Mononuclear cell (primary cell): ENCODE results near the gene PKNOX1. TPM values are rescaled to one million over a fixed set of nuclear protein-coding genes. Genes with fewer than 3 reads are reported as not detected.
"Not testable (repeated sequence)": the region's sequence is repeated elsewhere in the genome, so short reads cannot be mapped to it uniquely, and the experiment has no call there.

Experiments
- H3K27me3 ChIP-seq: 2 replicates; pipeline ENCODE4 v1.6.0; 2011; ENCODE audit warnings: low read length, control low read depth; ENCODE audit not compliant: insufficient read depth
- H3K4me1 ChIP-seq: 2 replicates; pipeline ENCODE4 v1.5.1; 2011; ENCODE audit warnings: mild to moderate bottlenecking, low read length, control low read depth; ENCODE audit not compliant: insufficient read depth
- H3K4me3 ChIP-seq: 2 replicates; pipeline ENCODE4 v1.5.1; 2011; ENCODE audit warnings: mild to moderate bottlenecking, low read length, moderate library complexity
- H3K9me3 ChIP-seq: 2 replicates; pipeline ENCODE4 v1.5.1; 2011; ENCODE audit warnings: low read depth, mild to moderate bottlenecking, control low read depth, low read length
- total RNA-seq: library from RNA; depleted of rRNA; stranded (reverse); fragments of >200 nt; gene quantifications from one replicate; pipeline ENCODE4 v1.2.3, GENCODE V29; 2012

PKNOX1 gene
- total RNA-seq, 1 donor: 4.8 TPM

GRCh38 chr21:43072742-43073141, 98.4 kb downstream of the PKNOX1 start:
- H3K27me3 ChIP-seq, H3K4me3 ChIP-seq, H3K4me1 ChIP-seq, H3K9me3 ChIP-seq: not testable (repeated sequence)

GRCh38 chr21:43074401-43075169, 100.2 kb downstream of the PKNOX1 start:
- H3K27me3 ChIP-seq, H3K4me3 ChIP-seq, H3K4me1 ChIP-seq, H3K9me3 ChIP-seq: not testable (repeated sequence)

- not testable (repeated sequence) for H3K9me3 ChIP-seq, H3K4me3 ChIP-seq, H3K4me1 ChIP-seq, H3K27me3 ChIP-seq
Measured at GRCh38 chr21:43075170-43076022, 101.0 kb downstream of the PKNOX1 start, which contains the start of gene CBS. CBS (minus strand) TSS chr21:43075835; CDS start chr21:43072193, 3,642 bp downstream.

- not testable (repeated sequence) for H3K9me3 ChIP-seq, H3K27me3 ChIP-seq, H3K4me1 ChIP-seq, H3K4me3 ChIP-seq
Measured at GRCh38 chr21:43076023-43076637, 101.8 kb downstream of the PKNOX1 start.

GRCh38 chr21:43076643-43077042, 102.3 kb downstream of the PKNOX1 start:
- H3K9me3 ChIP-seq, H3K27me3 ChIP-seq, H3K4me3 ChIP-seq, H3K4me1 ChIP-seq: not testable (repeated sequence)

- not testable (repeated sequence) for H3K9me3 ChIP-seq, H3K27me3 ChIP-seq, H3K4me3 ChIP-seq, H3K4me1 ChIP-seq
Measured at GRCh38 chr21:43082587-43083300, 108.4 kb downstream of the PKNOX1 start.

Other genes starting within 250 kb of the PKNOX1 start
- 12.8 TPM for gene WDR4, start 95.0 kb upstream of the PKNOX1 start, total RNA-seq
- 19.3 TPM for gene NDUFV3, start 81.3 kb upstream of the PKNOX1 start, total RNA-seq
- gene ERVH48-1, start 48.9 kb upstream of the PKNOX1 start, total RNA-seq: 0.42 TPM
- gene CBS, start 101.3 kb downstream of the PKNOX1 start, total RNA-seq: not detected
- 76.3 TPM for gene U2AF1, start 133.0 kb downstream of the PKNOX1 start, total RNA-seq
- not detected for gene CRYAA, start 194.4 kb downstream of the PKNOX1 start, total RNA-seq